Activated naive CD8-positive, alpha-beta T cell treated with anti-CD3 and anti-CD28 coated beads, Interleukin-2, amount 50 U/mL, for 24 hours (primary cell): ENCODE data around the gene PDE6H.

Experiments
- ATAC-seq: fragments of 150-1000 bp; cut with Tn5 transposase; one replicate; pipeline ENCODE4 v1.10.0; 2021
- DNase-seq: peaks from one replicate; pipeline ENCODE4 v3.0.0; 2021
- H3K27ac Mint-ChIP-seq: one replicate; pipeline ENCODE4 v1.8.0; 2021; ENCODE audit warnings: mild to moderate bottlenecking, mixed read lengths
- H3K27me3 Mint-ChIP-seq: one replicate; pipeline ENCODE4 v1.8.0; 2021; ENCODE audit warnings: mixed read lengths
- H3K36me3 Mint-ChIP-seq: one replicate; pipeline ENCODE4 v1.8.0; 2021; ENCODE audit warnings: low read depth, mixed read lengths
- H3K4me1 Mint-ChIP-seq: one replicate; pipeline ENCODE4 v1.8.0; 2021; ENCODE audit warnings: mixed read lengths
- H3K4me3 Mint-ChIP-seq: one replicate; pipeline ENCODE4 v1.8.0; 2021; ENCODE audit warnings: mild to moderate bottlenecking, moderate library complexity, mixed read lengths
- H3K9me3 Mint-ChIP-seq: one replicate; pipeline ENCODE4 v1.8.0; 2021; ENCODE audit warnings: mixed read lengths

Gene PDE6H

GRCh38 chr12:14994610-14995009 is 21.8 kb downstream of the PDE6H start:
- H3K36me3 Mint-ChIP-seq, result no peaks in the 10 kb centered on the region

GRCh38 chr12:14995583-14996425 is 23.0 kb downstream of the PDE6H start:
- Mint-ChIP-seq H3K27me3 (peaks cover 2% of the 10 kb centered on the region), H3K27ac (peak overlapping the region; percentile 6), H3K9me3 (peaks cover 7% of the 10 kb centered on the region), H3K4me3 (no peak overlapping the region), H3K4me1 (peaks cover 26% of the 10 kb centered on the region), H3K36me3 (no peaks in the 10 kb centered on the region)
- no peak for DNase-seq
- ATAC-seq, result peak; percentile 31

More at GRCh38 chr12:14994610-14995009, 21.8 kb downstream of the PDE6H start:
- H3K9me3 Mint-ChIP-seq, result peaks cover 7% of the 10 kb centered on the region
- peaks cover 2% of the 10 kb centered on the region for H3K27me3 Mint-ChIP-seq
- ATAC-seq (no peak), DNase-seq (no peak)
- peak overlapping the region; percentile 55 for H3K27ac Mint-ChIP-seq
- no peak overlapping the region for H3K4me3 Mint-ChIP-seq
- peaks cover 30% of the 10 kb centered on the region for H3K4me1 Mint-ChIP-seq

- ATAC-seq (no peak), DNase-seq (no peak)
- Mint-ChIP-seq H3K4me1 (peaks cover 26% of the 10 kb centered on the region), H3K4me3 (no peak overlapping the region), H3K27ac (no peak overlapping the region), H3K9me3 (no peaks in the 10 kb centered on the region), H3K27me3 (peaks cover 3% of the 10 kb centered on the region), H3K36me3 (no peaks in the 10 kb centered on the region)
These were observed 25.2 kb downstream of the PDE6H start for GRCh38 chr12:14997998-14998397.

- no peaks in the 10 kb centered on the region for H3K36me3 Mint-ChIP-seq
- H3K4me1 Mint-ChIP-seq, result peaks cover 16% of the 10 kb centered on the region
- no peak overlapping the region for H3K27ac Mint-ChIP-seq
- no peak overlapping the region for H3K4me3 Mint-ChIP-seq
- peaks cover 8% of the 10 kb centered on the region for H3K27me3 Mint-ChIP-seq
- DNase-seq, result no peak
- no peaks in the 10 kb centered on the region for H3K9me3 Mint-ChIP-seq
- no peak for ATAC-seq
These were observed 26.3 kb downstream of the PDE6H start for GRCh38 chr12:14999021-14999694.

GRCh38 chr12:14999695-15000365 is 27.0 kb downstream of the PDE6H start:
- Mint-ChIP-seq H3K27ac (no peak overlapping the region), H3K27me3 (peaks cover 8% of the 10 kb centered on the region)

GRCh38 chr12:15000575-15000974 is 27.7 kb downstream of the PDE6H start:
- ATAC-seq (no peak), DNase-seq (no peak)
- Mint-ChIP-seq H3K9me3 (no peaks in the 10 kb centered on the region), H3K4me1 (peaks cover 2% of the 10 kb centered on the region), H3K27ac (no peak overlapping the region), H3K4me3 (no peak overlapping the region), H3K27me3 (peaks cover 8% of the 10 kb centered on the region), H3K36me3 (no peaks in the 10 kb centered on the region)

More at GRCh38 chr12:14999695-15000365, 27.0 kb downstream of the PDE6H start:
- peaks cover 10% of the 10 kb centered on the region for H3K4me1 Mint-ChIP-seq
- ATAC-seq (no peak), DNase-seq (no peak)
- H3K4me3 Mint-ChIP-seq, result no peak overlapping the region
- no peaks in the 10 kb centered on the region for H3K36me3 Mint-ChIP-seq
- H3K9me3 Mint-ChIP-seq, result no peaks in the 10 kb centered on the region

- DNase-seq, result no peak
- Mint-ChIP-seq H3K36me3 (no peaks in the 10 kb centered on the region), H3K27me3 (peaks cover 8% of the 10 kb centered on the region), H3K4me3 (no peak overlapping the region), H3K4me1 (no peaks in the 10 kb centered on the region), H3K9me3 (no peaks in the 10 kb centered on the region), H3K27ac (no peak overlapping the region)
- no peak for ATAC-seq
These were observed 29.0 kb downstream of the PDE6H start for GRCh38 chr12:15001733-15002382.

GRCh38 chr12:15004421-15004820 is 31.6 kb downstream of the PDE6H start:
- no peak for ATAC-seq
- Mint-ChIP-seq H3K9me3 (no peaks in the 10 kb centered on the region), H3K4me3 (no peak overlapping the region), H3K36me3 (no peaks in the 10 kb centered on the region), H3K27me3 (peaks cover 11% of the 10 kb centered on the region), H3K27ac (no peak overlapping the region), H3K4me1 (no peaks in the 10 kb centered on the region)
- DNase-seq, result no peak

GRCh38 chr12:15005064-15005463 is 32.2 kb downstream of the PDE6H start:
- H3K4me3 Mint-ChIP-seq, result no peak overlapping the region
- no peaks in the 10 kb centered on the region for H3K36me3 Mint-ChIP-seq
- no peaks in the 10 kb centered on the region for H3K4me1 Mint-ChIP-seq
- no peak for ATAC-seq
- no peak overlapping the region for H3K27ac Mint-ChIP-seq
- DNase-seq, result no peak
- peaks cover 13% of the 10 kb centered on the region for H3K27me3 Mint-ChIP-seq
- H3K9me3 Mint-ChIP-seq, result no peaks in the 10 kb centered on the region

GRCh38 chr12:15007551-15007950 is 34.7 kb downstream of the PDE6H start:
- no peak for ATAC-seq

GRCh38 chr12:15011162-15011561 is 38.3 kb downstream of the PDE6H start:
- H3K4me3 Mint-ChIP-seq, result no peak overlapping the region
- H3K9me3 Mint-ChIP-seq, result no peaks in the 10 kb centered on the region
- ATAC-seq, result peak; percentile 46

More at GRCh38 chr12:15007551-15007950, 34.7 kb downstream of the PDE6H start:
- H3K36me3 Mint-ChIP-seq, result no peaks in the 10 kb centered on the region
- H3K4me3 Mint-ChIP-seq, result no peak overlapping the region
- H3K27me3 Mint-ChIP-seq, result peaks cover 13% of the 10 kb centered on the region
- no peak overlapping the region for H3K27ac Mint-ChIP-seq
- no peak for DNase-seq
- no peaks in the 10 kb centered on the region for H3K9me3 Mint-ChIP-seq
- H3K4me1 Mint-ChIP-seq, result no peaks in the 10 kb centered on the region

GRCh38 chr12:15013634-15014179 is 40.9 kb downstream of the PDE6H start:
- Mint-ChIP-seq H3K27ac (no peak overlapping the region), H3K9me3 (no peaks in the 10 kb centered on the region), H3K36me3 (no peaks in the 10 kb centered on the region), H3K4me1 (no peaks in the 10 kb centered on the region), H3K4me3 (no peak overlapping the region), H3K27me3 (peaks cover 4% of the 10 kb centered on the region)
- ATAC-seq, result peak; percentile 28
- no peak for DNase-seq

More at GRCh38 chr12:15011162-15011561, 38.3 kb downstream of the PDE6H start:
- DNase-seq, result no peak
- Mint-ChIP-seq H3K27me3 (peaks cover 8% of the 10 kb centered on the region), H3K4me1 (no peaks in the 10 kb centered on the region), H3K36me3 (no peaks in the 10 kb centered on the region), H3K27ac (no peak overlapping the region)

GRCh38 chr12:15014708-15015107 is 41.9 kb downstream of the PDE6H start:
- no peak for ATAC-seq
- Mint-ChIP-seq H3K9me3 (no peaks in the 10 kb centered on the region), H3K4me3 (no peak overlapping the region), H3K4me1 (no peaks in the 10 kb centered on the region), H3K36me3 (no peaks in the 10 kb centered on the region), H3K27me3 (peaks cover 2% of the 10 kb centered on the region), H3K27ac (no peak overlapping the region)
- no peak for DNase-seq

GRCh38 chr12:15015121-15015520 is 42.3 kb downstream of the PDE6H start:
- Mint-ChIP-seq H3K36me3 (no peaks in the 10 kb centered on the region), H3K27me3 (peaks cover 2% of the 10 kb centered on the region), H3K27ac (no peak overlapping the region), H3K9me3 (no peaks in the 10 kb centered on the region), H3K4me1 (no peaks in the 10 kb centered on the region), H3K4me3 (no peak overlapping the region)
- DNase-seq (no peak), ATAC-seq (no peak)
